A549 (cell line): ENCODE data around the gene ZNF282.

Source experiments
- MAX ChIP-seq: IDR thresholded peaks from 2 replicates; pipeline ENCODE4 v1.6.1; 2012
- PHF8 ChIP-seq: fragments of 200-600 bp; sonication (generic); IDR thresholded peaks from 2 replicates; pipeline ENCODE4 v1.6.1; 2016; ENCODE audit warnings: low read depth, mild to moderate bottlenecking, antibody characterized with exemption, moderate library complexity, borderline replicate concordance
- POLR2A ChIP-seq: IDR thresholded peaks from 2 replicates; pipeline ENCODE4 v1.6.1; 2012; ENCODE audit warnings: mild to moderate bottlenecking, low read length
- RNF2 ChIP-seq: fragments of 200-600 bp; sonication (generic); IDR thresholded peaks from 2 replicates; pipeline ENCODE4 v1.6.1; 2016; ENCODE audit warnings: low read depth, mild to moderate bottlenecking, antibody characterized with exemption, moderate library complexity, borderline replicate concordance
- TF ChIP-seq, protein P1 (sequence below): fragments of >200 bp; sonication (Bioruptor Twin); formaldehyde crosslinking; IDR thresholded peaks from 3 replicates; pipeline ENCODE4 v1.5.1; 2016

DNA sequence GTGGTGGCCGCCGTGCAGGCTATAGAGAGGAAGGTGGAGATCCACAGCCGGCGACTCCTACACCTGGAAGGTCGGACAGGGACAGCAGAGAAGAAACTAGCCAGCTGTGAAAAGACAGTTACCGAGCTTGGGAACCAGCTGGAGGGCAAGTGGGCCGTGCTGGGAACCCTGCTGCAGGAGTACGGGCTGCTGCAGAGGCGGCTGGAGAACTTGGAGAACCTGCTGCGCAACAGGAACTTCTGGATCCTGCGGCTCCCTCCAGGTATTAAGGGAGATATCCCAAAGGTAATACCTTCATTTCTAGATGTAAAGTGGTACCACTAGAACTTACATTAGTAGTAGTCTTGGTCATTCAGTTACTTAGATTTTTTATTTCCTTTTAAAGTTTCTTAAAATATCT, 41.3 kb upstream of the ZNF282 start:
- TF ChIP-seq MAX (no peak), POLR2A (no peak), PHF8 (no peak), RNF2 (no peak)
- TF ChIP-seq, protein P1, sequence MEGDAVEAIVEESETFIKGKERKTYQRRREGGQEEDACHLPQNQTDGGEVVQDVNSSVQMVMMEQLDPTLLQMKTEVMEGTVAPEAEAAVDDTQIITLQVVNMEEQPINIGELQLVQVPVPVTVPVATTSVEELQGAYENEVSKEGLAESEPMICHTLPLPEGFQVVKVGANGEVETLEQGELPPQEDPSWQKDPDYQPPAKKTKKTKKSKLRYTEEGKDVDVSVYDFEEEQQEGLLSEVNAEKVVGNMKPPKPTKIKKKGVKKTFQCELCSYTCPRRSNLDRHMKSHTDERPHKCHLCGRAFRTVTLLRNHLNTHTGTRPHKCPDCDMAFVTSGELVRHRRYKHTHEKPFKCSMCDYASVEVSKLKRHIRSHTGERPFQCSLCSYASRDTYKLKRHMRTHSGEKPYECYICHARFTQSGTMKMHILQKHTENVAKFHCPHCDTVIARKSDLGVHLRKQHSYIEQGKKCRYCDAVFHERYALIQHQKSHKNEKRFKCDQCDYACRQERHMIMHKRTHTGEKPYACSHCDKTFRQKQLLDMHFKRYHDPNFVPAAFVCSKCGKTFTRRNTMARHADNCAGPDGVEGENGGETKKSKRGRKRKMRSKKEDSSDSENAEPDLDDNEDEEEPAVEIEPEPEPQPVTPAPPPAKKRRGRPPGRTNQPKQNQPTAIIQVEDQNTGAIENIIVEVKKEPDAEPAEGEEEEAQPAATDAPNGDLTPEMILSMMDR: no peak
